Adrenal gland (tissue), 12 donors: ENCODE measurements around the gene ASAP2. TPM values are rescaled to one million over a fixed set of nuclear protein-coding genes. Genes with fewer than 3 reads are reported as not detected.

Experiments
- DNase-seq, 7 donors: peaks; one replicate each; pipeline ENCODE4 v3.0.0-alpha.2; 2019 to 2020
- H3K27ac ChIP-seq, 5 donors: fragments of 200-600 bp; sonication (generic) in 4 of 5; 1 replicate in 3 of 5; 2 replicates in 2 of 5; pipeline versions ENCODE4 v1.5.1 to v1.8.0; 2016 to 2020; ENCODE audit warnings: mild to moderate bottlenecking in 1 of 5
- H3K27me3 ChIP-seq: fragments of 200-600 bp; 2 replicates; pipeline ENCODE4 v1.8.0; 2021
- H3K36me3 ChIP-seq, 2 donors: fragments of 200-600 bp; replicated peaks in 1 of 2; 1 replicate in 1 of 2; 2 replicates in 1 of 2; pipeline versions ENCODE4 v1.5.1 to v1.8.0; 2018 to 2022
- H3K4me1 ChIP-seq, 2 donors: fragments of 200-600 bp; replicated peaks in 1 of 2; 1 replicate in 1 of 2; 2 replicates in 1 of 2; pipeline versions ENCODE4 v1.5.1 to v1.8.0; 2018 to 2021
- H3K4me3 ChIP-seq, 4 donors: fragments of 200-600 bp; sonication (generic) in 3 of 4; one replicate each; pipeline ENCODE4 v1.5.1; 2016 to 2018
- H3K9me3 ChIP-seq, 3 donors: fragments of 200-600 bp; sonication (generic) in 1 of 3; replicated peaks in 1 of 3; 1 replicate in 2 of 3; 2 replicates in 1 of 3; pipeline versions ENCODE4 v1.5.1 to v1.8.0; 2016 to 2021
- POLR2A ChIP-seq, 2 donors: fragments of 450-650 bp; IDR thresholded peaks; one replicate each; pipeline ENCODE4 v1.6.1; 2017; ENCODE audit warnings: antibody characterized with exemption in 2 of 2, mild to moderate bottlenecking in 2 of 2, moderate library complexity in 1 of 2
- WGBS, 4 donors: extraction: QIAGEN DNeasy Blood & Tissue Kit in 2 of 4; methylation state at CpG; one replicate each; pipeline versions ENCODE4 v1.1.5 to v1.1.7; 2013 to 2017; 5-methylcytosine and 5-hydroxymethylcytosine counted together
- intact Hi-C, 2 donors: fragments of 100-400 bp; cut with DNase I; formaldehyde crosslinking; loops; one replicate each; pipeline versions ENCODE4 v1.14.1 to v1.15.0; 2022 to 2023
- polyA plus RNA-seq, 3 donors: library from polyadenylated mRNA; stranded (reverse); fragments of 200-250 nt in 2 of 3; fragments of 350-450 nt in 1 of 3; fragmentation: Illumina TruSeq in 1 of 3; extraction: RNeasy Lipid Tissue Mini Kit (QIAGEN cat#74804) in 1 of 3; gene quantifications; one replicate each; pipeline ENCODE4 v1.2.3, GENCODE V29; 2013 to 2014
- total RNA-seq, 9 donors: library from RNA; depleted of rRNA in 4 of 9; stranded (reverse); fragments of >200 nt in 4 of 9; fragments of 120-200 nt in 1 of 9; fragmentation: NEBNext Ultra II Directional in 1 of 9; extraction: Animal tissue kit (Norgen Biotek cat#: 25700) in 1 of 9; gene quantifications; one replicate each; pipeline versions ENCODE4 v1.1.0 to v1.2.4, GENCODE V29; 2013 to 2023
- TF ChIP-seq, protein P1 (sequence below), 6 experiments: fragments of 450-650 bp in 4 of 6; fragments of 200-600 bp in 2 of 6; sonication (generic) in 1 of 6; IDR thresholded peaks; 1 replicate in 5 of 6; 2 replicates in 1 of 6; pipeline versions ENCODE4 v1.5.1 to v1.8.0; 2016 to 2021; ENCODE audit warnings: antibody characterized with exemption in 6 of 6, mild to moderate bottlenecking in 2 of 6, moderate library complexity in 1 of 6
- donor health status: healthy with polysubstance abuse.
- donor health status: Bipolar disorder and iron deficiency.
- donor health status: DM: yes; HTN: yes; CAD: no.
- donor health status: DM: no; HTN: no; CAD: no.
- donor health status: DM: no; HTN: no; CAD: no.
- donor health status: DM: yes; HTN: yes; CAD: no.

The ASAP2 gene
- total and polyA plus RNA-seq, 12 donors, result 5.4 to 12.9 (median 7.7) TPM

DNA sequence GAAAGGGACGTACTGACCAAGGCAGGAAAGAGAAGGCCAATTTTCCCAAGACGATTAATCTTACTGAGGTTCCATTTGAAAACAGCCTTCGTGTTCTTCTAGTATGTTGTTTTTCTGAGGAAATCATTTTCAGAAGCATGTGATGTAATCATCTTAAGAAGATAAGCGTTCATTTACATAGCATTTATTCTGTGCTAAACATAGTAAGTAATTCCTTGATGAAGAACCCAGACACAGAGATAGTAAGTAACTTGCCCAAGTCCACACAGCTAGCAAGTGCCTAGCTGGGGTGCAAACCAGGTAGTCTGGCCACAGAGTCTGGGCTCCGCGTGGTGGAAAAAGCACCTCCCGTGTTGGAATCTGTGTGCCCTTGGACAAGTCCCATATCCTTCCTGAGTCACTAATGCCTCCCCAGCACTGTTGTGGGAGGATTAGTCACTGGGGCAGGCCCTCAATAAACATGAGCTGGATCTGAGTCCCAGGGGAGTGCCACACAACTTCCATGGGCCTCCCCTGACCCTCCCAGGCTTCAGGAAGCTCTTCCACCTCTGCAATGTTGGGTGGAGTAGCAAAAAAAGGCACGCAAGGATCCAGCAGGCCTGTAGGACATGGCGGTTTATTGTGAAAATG is 26.9 kb upstream of the ASAP2 start:
- Histone ChIP-seq H3K4me3 (no peak overlapping the region), H3K27ac (peak overlapping the region in 3 of 5 donors; percentile 20 to 88 (median 79)), H3K9me3 (no peaks in the 10 kb centered on the region), H3K4me1 (peaks cover 10 to 30% of the 10 kb centered on the region in 2 donors), H3K27me3 (no peaks in the 10 kb centered on the region), H3K36me3 (no peaks in the 10 kb centered on the region)
- peak in 6 of 7 donors; percentile 39 to 69 (median 56) for DNase-seq
- WGBS, 4 donors, result 47 to 66% (median 56%) methylated on average over 9 of the region's 9 CpGs
- intact Hi-C loops, result no loop called here
- no peak for TF ChIP-seq POLR2A (IDR thresholded peaks at IDR 0.05)
- TF ChIP-seq, protein P1, sequence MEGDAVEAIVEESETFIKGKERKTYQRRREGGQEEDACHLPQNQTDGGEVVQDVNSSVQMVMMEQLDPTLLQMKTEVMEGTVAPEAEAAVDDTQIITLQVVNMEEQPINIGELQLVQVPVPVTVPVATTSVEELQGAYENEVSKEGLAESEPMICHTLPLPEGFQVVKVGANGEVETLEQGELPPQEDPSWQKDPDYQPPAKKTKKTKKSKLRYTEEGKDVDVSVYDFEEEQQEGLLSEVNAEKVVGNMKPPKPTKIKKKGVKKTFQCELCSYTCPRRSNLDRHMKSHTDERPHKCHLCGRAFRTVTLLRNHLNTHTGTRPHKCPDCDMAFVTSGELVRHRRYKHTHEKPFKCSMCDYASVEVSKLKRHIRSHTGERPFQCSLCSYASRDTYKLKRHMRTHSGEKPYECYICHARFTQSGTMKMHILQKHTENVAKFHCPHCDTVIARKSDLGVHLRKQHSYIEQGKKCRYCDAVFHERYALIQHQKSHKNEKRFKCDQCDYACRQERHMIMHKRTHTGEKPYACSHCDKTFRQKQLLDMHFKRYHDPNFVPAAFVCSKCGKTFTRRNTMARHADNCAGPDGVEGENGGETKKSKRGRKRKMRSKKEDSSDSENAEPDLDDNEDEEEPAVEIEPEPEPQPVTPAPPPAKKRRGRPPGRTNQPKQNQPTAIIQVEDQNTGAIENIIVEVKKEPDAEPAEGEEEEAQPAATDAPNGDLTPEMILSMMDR (IDR thresholded peaks at IDR 0.05), result no peak

DNA sequence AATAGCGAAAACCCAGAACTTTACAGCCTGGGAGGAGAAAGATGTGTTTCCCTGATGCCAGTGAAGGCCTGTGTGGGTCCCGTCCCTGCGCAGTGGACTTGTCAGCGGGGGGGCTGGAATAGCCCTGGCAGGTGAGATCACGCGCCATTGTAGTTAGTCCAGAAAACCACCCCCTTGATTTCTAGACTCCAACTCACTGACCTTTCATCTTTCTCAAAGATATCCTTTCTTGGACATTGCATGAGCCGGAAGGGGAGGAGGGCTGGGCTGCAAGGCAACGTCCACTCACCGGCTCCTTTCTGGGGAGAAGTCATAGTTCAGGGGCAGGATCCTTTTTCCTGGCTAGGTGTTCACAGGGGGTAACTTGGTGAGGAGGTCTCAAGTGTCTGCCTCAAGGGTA is 22.3 kb upstream of the ASAP2 start:
- intact Hi-C loops, result no loop called here
- Histone ChIP-seq H3K27ac (no peak overlapping the region), H3K27me3 (no peaks in the 10 kb centered on the region), H3K36me3 (no peaks in the 10 kb centered on the region), H3K4me3 (no peak overlapping the region), H3K9me3 (no peaks in the 10 kb centered on the region), H3K4me1 (peaks cover 7 to 18% of the 10 kb centered on the region in 2 donors)
- peak in 1 of 7 donors; percentile 10 for DNase-seq
- TF ChIP-seq, protein P1 (IDR thresholded peaks at IDR 0.05), result no peak
- TF ChIP-seq POLR2A (IDR thresholded peaks at IDR 0.05), result no peak
- WGBS, 4 donors, result 78 to 96% (median 83%) methylated on average over 6 to 9 of the region's 9 CpGs

DNA sequence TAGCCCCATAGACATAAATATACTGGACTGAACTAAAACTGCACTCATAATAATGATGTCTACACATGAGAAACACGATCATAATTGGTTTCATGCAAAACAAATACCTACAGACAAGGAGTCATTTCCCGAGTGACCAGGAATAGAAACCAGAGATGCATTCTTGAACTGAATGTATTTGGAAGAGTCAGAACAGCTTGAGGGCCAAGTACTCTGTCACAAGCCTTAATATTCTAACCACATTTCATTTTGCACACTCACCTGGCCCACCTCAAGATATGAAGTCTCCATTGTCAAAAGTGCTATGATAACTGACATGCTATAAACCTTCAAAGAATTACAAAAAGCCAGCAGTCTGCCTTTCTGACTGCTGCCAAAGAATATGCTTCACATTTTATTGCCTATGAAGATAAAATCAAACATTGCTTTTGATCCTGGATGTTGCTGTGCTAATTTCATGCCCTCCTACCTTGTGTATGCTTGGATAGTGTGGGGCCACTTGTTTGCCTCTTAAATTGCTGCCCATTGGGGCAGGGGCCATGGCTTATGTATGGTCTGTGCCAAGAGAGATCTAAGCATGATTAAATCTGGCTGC is 18.9 kb upstream of the ASAP2 start:
- 80 to 86% (median 81%) methylated on average over 2 of the region's 2 CpGs for WGBS, 4 donors
- Histone ChIP-seq H3K27me3 (no peaks in the 10 kb centered on the region), H3K4me3 (no peak overlapping the region), H3K27ac (no peak overlapping the region), H3K4me1 (peaks cover 0 to 19% of the 10 kb centered on the region in 2 donors), H3K9me3 (no peaks in the 10 kb centered on the region), H3K36me3 (no peaks in the 10 kb centered on the region)
- intact Hi-C loops, result no loop called here
- TF ChIP-seq, protein P1 (IDR thresholded peaks at IDR 0.05), result no peak
- TF ChIP-seq POLR2A (IDR thresholded peaks at IDR 0.05), result no peak
- peak in 1 of 7 donors; percentile 0 for DNase-seq

DNA sequence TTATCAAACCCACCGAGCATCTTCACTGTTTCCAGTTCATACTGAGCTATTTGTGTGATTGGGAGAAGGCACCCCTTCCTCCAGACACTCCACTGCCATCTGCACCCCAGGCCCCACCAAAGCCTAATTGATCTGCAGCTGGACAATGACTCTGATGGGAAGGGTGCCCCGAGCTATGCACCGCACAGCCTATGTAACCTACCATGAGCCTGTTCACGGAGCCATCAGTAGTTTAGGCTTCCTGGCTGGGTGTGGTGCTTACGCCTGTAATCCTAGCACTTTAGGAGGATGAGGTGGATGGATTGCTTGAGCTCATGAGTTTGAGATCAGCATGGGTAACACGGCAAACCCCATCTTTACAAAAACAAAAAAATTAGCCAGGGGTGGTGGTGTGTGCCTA is 17.8 kb upstream of the ASAP2 start:
- intact Hi-C loops, result no loop called here
- WGBS, 4 donors, result 95 to 96% (median 95%) methylated on average over 6 of the region's 6 CpGs
- Histone ChIP-seq H3K4me3 (no peak overlapping the region), H3K36me3 (no peaks in the 10 kb centered on the region), H3K9me3 (no peaks in the 10 kb centered on the region), H3K4me1 (peaks cover 0 to 15% of the 10 kb centered on the region in 2 donors), H3K27me3 (no peaks in the 10 kb centered on the region), H3K27ac (no peak overlapping the region)
- no peak for TF ChIP-seq POLR2A (IDR thresholded peaks at IDR 0.05)
- TF ChIP-seq, protein P1 (IDR thresholded peaks at IDR 0.05), result no peak
- peak in 1 of 7 donors; percentile 5 for DNase-seq
